ENCODE measurements around the gene ANXA11. TPM values are rescaled to one million over a fixed set of nuclear protein-coding genes. Genes with fewer than 3 reads are reported as not detected.
"Not testable (repeated sequence)": the region's sequence is repeated elsewhere in the genome, so short reads cannot be mapped to it uniquely, and the experiment has no call there.

Gene ANXA11
- total RNA-seq, 1 donor from 2014 or later, result 405 TPM

DNA sequence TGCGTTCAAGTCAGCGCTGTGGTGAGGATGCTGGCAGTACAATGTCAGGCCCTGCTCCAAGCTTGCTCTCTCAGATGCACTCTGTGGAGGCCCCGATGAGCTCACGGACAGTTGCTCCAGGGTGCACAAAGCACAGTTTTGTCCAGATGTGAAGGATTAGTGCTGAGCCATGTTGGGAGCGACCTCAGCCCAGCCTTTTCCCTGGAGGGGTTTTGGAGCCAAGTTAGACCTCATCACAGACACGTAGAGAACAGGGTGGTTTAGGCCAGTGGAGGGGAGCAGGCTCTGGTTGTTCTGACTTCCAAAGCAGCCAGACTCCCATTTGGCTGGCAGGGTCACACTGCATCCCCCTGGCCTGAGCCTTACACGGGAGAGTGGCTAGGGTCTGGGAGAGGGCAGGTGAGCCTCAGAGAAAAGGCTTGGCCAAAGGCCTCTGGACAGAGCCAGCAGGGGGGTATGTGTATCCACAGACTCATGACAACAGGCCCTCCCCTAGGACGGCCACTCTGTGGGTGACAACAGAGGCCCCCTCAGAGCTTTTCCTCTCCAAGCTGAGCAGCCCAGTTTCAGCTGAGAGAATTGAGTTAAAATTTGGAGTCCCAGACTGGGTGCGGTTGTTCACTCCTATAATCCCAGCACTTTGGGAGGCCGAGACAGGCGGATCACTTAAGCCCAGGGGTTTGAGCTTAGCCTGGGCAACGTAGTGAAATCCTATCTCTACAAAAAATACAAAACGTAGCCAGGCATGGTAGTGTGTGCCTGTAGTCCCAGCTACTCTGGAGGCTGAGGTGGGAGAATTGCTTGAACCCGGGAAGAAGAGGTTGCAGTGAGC, 68.1 kb downstream of the ANXA11 start:
- DNase-seq (peak; percentile 82), ATAC-seq (peak; percentile 76)
- intact Hi-C loops (cut with micrococcal nuclease), result no loop called here

DNA sequence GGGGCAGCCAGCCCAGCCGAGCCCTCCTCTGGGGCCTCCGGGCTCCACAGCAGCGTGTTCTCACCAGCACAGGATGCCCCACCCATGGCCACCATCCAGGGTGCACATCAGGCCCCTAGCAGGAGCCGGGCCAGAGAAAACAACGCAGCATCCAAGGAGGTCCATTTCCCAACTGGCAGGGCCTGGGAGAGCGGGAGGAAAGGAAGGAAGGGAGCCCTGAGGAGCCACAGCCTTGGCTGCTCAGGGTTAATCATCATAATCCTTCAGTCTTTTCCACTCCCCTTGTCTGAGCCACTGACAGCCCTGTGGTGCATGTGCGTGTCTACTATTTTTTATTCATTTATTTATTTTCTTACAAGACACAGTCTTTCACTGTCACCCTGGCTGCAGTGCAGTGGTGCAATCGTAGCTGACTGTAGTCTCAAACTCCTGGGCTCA, 69.2 kb downstream of the ANXA11 start:
- peak; percentile 81 for ATAC-seq
- intact Hi-C loops (cut with micrococcal nuclease), result no loop called here

DNA sequence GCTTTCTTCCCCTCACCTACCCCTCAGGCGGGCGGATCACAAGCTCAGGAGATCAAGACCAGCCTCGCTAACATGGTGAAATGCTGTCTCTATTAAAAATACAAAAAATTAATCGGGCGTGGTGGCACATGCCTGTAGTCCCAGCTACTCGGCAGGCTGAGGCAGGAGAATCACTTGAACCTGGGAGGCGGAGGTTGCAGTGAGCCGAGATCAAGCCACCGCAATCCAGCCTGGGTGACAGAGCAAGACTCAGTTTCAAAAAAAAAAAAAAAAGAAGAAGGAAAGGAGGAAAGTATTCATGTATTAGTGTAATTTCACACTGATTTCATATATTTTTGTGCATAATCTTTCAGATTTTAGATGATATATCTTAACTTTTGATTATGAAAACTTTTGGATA, 71.7 kb downstream of the ANXA11 start:
- not testable (repeated sequence) for DNase-seq, ATAC-seq

More for the DNA sequence above, 69.2 kb downstream of the ANXA11 start:
- DNase-seq, result peak; percentile 97

DNA sequence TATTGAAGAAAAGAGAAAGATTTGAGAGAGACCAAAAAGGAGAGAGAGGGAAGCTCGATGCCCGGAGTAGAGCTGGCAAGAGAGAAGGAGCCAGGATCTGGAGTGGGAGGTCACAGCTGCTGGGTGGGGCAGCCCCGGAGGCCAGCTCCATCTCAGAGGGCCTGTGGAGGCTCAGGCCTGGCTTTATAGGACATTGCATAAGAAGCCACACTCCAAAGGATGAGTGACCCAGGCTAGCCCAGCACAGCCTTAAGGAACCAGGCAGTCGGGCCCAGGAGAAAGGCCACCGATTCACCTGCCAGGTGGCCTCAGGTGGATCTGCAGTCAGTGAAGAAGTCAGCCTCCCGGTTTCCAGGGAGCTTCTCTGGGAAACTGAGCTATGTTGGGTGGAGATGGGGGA, 72.1 kb downstream of the ANXA11 start:
- DNase-seq, result peak; percentile 75
- intact Hi-C loops (cut with micrococcal nuclease), result no loop called here
- ATAC-seq, result peak; percentile 26

More for the DNA sequence above, 71.7 kb downstream of the ANXA11 start:
- intact Hi-C loops (cut with micrococcal nuclease), result not testable (repeated sequence)

DNA sequence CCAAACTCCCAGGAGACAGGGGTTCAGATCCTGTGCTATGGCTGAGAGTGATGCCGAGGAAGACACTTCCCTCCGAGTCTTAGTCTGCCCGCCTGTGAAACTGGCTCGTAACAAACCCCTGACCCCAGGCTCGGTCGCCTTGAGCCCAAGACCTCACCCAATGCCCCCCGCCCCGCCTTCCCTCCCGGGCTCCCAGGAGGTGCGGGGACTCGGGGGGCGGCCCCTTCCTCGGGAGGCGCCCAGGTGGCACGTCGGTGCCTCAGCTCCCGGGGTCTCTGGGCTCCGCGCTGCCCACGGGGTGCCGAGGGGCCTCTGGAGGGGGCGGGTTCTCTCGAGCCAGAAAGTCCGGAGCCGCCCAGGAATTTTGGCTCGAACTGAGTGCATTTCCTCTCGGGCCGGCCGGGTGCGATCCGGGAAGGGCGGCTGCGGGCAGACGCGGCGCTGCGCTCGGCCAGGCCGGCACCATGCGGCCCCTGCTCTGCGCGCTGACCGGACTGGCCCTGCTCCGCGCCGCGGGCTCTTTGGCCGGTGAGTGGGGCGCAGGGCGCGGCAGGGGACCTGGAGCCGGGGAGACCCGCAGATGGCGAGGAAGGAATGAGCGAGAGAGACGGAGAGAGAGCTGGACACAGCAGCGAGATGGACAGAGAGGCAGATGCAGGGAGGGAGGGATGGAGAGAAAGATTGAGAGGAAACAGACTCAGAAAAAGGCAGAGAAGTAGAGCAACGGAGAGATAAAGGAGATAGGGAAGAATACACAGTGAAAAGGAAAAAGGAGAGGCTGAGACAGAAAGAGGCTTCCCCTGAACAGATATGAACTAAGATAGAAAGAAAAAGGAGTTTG, 72.8 kb downstream of the ANXA11 start, which contains the start of gene PLAC9:
Gene PLAC9 (plus strand): TSS at position 432 of the 841 bp plus-strand sequence. CDS start 33 bp downstream, at position 465.
- peak; percentile 56 for ATAC-seq
- peak; percentile 80 for DNase-seq
- intact Hi-C loops (cut with micrococcal nuclease), result no loop called here

DNA sequence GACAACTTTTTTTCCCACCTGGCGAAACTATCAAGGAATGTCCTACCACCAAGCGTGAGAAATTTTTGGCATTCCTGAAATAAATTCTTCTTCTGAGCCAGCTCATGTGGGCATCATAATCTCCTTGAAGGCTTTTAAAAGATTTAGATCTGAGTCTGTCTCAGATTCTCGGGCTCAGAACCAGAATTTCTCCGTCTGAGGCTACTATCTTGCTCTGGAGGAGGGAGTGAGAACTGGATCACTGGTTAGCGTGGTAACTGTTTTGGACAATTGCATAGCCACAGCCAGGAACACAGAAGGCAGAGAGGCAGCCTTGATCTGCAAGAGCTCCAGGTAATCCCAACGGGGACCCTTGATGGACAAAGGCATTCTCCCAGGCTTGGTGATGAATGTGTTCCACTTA, 73.8 kb downstream of the ANXA11 start:
- DNase-seq, result no peak
- intact Hi-C loops (cut with micrococcal nuclease), result no loop called here
- ATAC-seq, result no peak

DNA sequence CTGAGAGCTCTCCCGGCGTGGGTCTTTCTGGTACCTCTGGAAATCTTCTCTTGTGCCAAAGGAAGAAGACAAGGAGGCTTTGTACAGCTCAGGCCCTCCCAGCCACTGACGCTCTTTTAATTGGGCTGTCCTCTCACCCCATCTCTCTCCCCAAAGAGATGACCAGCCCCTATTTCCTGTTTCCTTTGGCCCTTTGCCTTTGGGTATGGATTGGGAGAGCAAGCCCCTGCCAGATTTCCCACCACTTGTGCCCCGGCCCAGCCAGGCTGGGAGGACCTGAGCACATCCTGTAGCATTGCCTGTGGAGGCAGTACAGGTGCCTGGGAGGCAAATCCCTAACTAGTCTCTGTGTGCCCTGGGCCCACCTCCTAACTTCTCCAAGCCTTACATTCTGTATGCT, 78.5 kb downstream of the ANXA11 start:
- DNase-seq (no peak), ATAC-seq (peak; percentile 86)
- intact Hi-C loops (cut with micrococcal nuclease), result no loop called here

DNA sequence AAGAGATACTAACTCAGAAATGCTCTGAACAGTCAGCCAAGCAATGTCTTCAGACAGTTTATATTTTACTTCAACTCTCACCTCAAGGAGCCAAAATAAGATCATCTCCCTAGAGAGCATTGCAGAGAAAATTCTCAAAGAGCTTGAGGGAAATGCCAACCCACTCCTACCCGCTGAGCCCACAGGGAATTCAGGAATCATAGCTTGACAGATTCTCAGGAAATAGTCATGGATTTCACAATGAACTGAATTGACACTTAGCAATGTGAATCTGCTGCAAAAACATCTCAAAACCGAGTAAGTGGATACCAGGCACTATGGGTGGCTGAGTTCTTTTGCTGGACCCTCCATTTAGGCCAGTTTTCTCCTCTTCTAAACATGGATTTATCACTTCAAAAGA, 82.6 kb downstream of the ANXA11 start:
- DNase-seq (no peak), ATAC-seq (no peak)
- intact Hi-C loops (cut with micrococcal nuclease), result no loop called here

DNA sequence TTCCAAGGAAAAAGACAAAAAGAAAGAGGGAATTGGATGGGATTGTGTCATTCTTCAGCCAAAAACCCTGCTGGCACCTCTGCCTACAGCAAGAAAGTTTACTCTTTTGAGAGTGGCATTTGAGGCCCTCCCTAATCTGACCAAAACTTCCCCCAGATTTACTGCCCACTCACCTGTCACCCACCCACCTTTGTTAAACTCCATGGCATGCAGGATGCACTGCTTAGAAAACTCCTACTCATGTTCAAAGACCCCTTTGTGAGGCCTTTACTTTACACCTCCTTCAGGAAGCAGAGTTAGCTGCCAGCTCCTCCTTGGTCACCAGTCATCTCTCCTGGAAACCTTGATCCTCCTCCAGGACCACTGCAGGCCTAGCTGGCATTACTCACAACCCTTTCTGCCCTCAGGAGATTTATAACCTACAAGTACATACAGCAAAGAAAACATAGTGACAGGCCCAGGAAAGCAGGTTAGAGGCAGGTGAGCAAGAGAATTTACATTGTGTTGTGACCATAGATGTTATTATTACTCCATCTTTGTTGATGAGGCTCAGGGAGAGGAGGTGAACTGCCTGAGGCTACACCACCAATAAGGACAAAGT, 83.1 kb downstream of the ANXA11 start:
- DNase-seq (no peak), ATAC-seq (no peak)
- intact Hi-C loops (cut with micrococcal nuclease), result no loop called here

DNA sequence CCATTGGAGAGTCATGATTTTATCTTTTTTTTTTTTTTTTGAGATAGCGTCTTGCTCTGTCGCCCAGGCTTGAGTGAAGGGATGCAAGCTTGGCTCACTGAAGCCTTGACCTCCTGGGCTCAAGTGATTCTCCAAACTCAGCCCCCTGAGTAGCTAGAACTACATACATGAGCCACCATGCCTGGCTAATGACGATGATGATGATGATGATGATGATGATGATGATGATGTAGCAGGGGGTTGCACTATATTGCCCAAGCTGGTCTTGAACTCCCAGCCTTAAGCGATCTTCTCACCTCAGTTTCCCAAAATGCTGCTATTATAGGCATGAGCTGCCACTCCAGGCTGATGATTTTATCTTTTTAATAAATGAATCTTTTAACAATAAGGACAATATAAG, 86.7 kb downstream of the ANXA11 start:
- intact Hi-C loops (cut with micrococcal nuclease), result no loop called here
- ATAC-seq (no peak), DNase-seq (no peak)

DNA sequence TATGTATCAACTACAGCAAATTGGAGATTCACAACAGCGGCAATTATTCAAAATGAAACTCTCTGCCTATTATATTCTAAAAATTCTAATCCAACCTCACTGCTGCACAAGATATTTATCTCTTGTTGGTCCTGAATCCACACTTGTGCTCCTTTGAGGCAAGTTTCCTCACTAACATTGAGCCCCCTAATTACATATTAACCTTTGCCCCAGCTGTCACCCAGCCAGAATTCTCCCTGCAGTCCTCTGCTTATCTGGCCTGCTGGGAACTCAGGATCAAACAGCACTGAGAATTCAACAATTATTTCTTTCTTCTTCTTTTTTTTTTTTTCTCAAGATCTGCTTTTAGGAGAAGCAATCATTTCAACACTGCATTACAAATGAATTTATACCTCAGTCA, 94.4 kb downstream of the ANXA11 start:
- intact Hi-C loops (cut with micrococcal nuclease), result no loop called here
- DNase-seq (no peak), ATAC-seq (peak; percentile 51)

DNA sequence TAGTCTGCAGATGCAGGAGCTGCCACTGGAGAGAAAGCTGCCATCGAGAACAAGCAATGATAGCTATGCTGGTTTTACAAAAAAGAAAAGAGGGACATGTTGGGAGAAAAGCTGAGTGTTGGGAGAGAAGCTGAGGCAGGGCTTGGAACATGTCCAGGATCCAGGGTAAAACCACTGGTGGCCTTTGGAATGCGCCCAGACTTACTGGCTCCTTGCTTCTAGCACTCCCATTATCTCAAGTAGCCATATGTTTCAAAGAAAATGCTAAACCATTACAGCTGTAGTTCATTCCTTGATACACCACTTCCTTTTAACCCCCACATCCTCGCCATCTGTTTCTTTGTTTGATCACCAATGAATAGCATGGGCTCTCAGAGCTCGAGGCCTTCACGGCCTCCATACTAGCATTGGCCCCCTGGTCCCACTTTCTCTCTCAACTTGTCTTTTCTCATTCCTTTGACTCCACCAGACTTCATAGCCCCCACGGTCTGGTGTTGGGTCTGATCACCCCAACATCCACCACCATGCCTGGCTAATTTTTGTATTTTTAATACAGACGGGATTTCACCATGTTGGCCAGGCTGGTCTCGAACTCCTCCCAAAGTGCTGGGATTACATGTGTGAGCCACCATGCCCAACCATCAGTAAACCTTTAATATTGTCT, 96.6 kb downstream of the ANXA11 start:
- DNase-seq (no peak), ATAC-seq (no peak)
- intact Hi-C loops (cut with micrococcal nuclease), result no loop called here

DNA sequence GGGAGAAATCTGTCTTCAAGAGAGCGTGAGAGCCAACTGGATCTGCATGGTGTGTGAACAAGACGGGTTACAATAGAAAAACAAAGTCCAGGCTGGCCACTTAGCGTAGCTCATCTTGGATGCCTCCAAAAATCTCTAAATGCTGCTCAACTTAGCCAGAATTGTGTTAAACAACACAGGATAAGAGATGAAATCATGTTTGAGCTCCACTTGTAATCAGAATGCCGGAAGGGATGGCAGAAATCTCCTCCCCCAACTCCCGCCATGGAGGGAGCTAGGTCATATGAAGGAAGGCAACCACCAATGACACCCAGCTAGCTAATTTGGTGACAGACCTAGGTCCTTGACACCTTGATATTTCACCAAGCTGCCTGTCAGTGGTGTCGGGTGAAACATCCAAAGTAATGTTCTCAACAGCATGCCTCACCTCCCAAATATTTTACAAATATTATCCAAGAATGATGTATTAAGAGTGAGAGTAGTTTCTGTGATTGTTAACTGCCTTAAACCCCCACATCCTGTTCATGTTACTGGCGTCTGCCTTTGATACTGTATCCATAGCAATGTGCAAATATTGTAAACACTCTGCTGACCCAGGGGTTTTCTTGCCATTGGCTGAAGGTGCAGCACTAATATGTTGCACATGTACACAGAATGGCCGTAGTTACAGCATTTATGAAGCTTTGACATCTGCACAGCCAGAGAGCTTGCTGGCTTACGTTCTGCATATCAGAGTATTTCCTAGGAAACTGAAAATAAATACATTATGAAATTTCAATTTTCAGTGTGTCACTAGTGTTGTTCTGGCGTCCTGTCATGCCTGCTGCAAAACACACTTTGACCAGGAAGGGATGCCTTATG, 101.0 kb downstream of the ANXA11 start:
- no peak for DNase-seq

More for the DNA sequence above, 101.0 kb downstream of the ANXA11 start:
- intact Hi-C loops (cut with micrococcal nuclease), result no loop called here
- ATAC-seq, result peak; percentile 85

Other genes starting within 250 kb of the ANXA11 start
- gene TMEM254, start 126.9 kb downstream of the ANXA11 start, total RNA-seq, result 6.9 TPM
- gene PLAC9, start 72.8 kb downstream of the ANXA11 start, total RNA-seq, result 23.2 TPM
- not detected for gene MAT1A, start 84.1 kb upstream of the ANXA11 start, total RNA-seq
- not detected for gene DYDC1, start 151.2 kb upstream of the ANXA11 start, total RNA-seq
- not detected for gene DYDC2, start 151.2 kb upstream of the ANXA11 start, total RNA-seq
- 119 TPM for gene PRXL2A, start 203.0 kb upstream of the ANXA11 start, total RNA-seq
- gene TSPAN14, start 248.8 kb upstream of the ANXA11 start, total RNA-seq, result 41.2 TPM